HG03045 (cell line): ENCODE measurements around the gene GP5.

Experiments
- ATAC-seq: cut with Tn5 transposase; IDR thresholded peaks from one replicate; pipeline ENCODE4 v1.9.1; 2021; ENCODE audit warnings: mild to moderate bottlenecking, moderate library complexity; ENCODE audit not compliant: unreplicated experiment

Gene GP5

GRCh38 chr3:194399166-194399565 lies at the start of gene GP5:
Gene GP5, minus strand, starts transcription at chr3:194399266. Its CDS starts 984 bp downstream, at chr3:194398282.
- no peak for ATAC-seq

GRCh38 chr3:194447657-194448056 lies 48.6 kb upstream of the GP5 start:
- ATAC-seq = no peak

DNA sequence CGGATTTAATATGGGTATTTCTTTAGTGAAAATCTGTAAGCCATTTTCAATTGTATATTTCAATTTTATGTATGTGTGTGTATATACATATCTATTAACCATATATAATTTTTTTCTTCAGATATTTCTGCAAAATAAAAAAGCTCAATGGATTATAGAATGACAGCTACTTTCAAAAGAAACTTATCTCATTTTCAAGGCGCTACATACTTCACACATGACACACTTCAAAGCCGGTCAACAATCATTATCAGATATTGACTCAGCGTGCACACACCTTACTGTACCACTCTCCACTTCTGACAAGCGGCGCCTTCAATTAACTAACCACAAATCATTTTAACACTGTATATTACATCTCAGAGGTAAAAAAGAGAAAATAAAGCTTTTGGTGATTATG lies 48.1 kb upstream of the GP5 start:
- ATAC-seq = no peak

DNA sequence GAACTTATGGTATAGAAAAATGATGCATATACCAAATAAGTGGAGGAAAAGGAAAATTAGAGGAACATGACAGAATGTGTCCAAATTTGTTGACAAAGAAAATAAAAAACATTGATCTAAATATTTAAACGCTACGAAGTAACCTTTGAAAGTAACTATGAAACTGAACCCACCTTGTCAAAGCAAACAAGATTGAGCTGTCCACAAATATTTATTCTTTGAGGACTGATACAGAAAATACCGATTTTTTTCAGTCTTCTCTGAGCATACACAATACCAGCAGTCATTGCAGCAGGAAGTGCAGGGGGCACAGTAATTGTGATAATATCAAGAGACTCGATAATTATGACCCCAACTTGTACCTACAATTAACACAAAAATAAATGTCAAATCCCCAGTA lies 47.7 kb upstream of the GP5 start:
- no peak for ATAC-seq

- ATAC-seq = no peak
These were observed 47.1 kb upstream of the GP5 start for GRCh38 chr3:194446172-194446571.

DNA sequence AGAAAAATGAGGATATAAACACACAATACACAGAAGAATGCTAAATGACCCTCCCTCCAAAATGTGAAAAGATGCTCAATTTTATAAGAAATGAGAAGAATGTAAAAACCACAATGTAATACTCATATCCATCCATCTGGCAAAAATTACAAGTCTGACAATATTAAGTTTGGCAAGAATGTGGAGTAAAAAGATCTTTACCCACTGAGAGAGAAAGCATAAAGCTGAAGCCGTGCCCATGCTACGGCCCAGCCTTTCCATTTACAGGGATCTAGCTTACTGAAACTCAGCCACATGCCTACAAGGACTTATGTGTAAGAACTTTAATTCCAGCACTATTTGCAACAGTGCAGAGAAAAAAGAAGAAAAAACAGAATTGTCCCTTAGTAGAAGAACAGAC lies 44.8 kb upstream of the GP5 start:
- ATAC-seq = no peak

GRCh38 chr3:194440756-194441155 lies 41.7 kb upstream of the GP5 start:
- no peak for ATAC-seq

GRCh38 chr3:194439881-194440550 lies 41.0 kb upstream of the GP5 start:
- no peak for ATAC-seq

GRCh38 chr3:194434503-194434902 lies 35.4 kb upstream of the GP5 start:
- ATAC-seq = no peak

DNA sequence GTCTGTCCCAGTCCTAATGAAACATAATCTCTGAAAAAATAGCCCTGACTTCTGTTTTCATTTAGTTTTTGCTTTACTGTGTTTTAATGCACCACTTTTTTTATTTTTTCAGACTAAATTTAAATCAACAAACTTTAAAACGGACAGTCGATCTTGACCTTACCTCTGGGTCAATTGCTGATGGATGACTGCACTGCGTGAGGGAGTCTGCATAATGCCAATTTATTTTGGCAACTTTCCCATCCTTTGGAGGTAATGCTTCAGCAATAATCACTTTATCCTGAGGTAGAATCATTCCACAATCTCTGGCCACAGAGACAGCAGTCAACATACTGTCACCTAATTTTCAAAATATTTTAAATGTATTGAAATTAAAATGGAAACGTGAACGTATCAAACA lies 32.5 kb upstream of the GP5 start:
- ATAC-seq = no peak

- ATAC-seq = no peak
These were observed 26.3 kb upstream of the GP5 start for GRCh38 chr3:194425399-194425798.

- ATAC-seq = no peak
These were observed 25.9 kb upstream of the GP5 start for GRCh38 chr3:194424953-194425352.

DNA sequence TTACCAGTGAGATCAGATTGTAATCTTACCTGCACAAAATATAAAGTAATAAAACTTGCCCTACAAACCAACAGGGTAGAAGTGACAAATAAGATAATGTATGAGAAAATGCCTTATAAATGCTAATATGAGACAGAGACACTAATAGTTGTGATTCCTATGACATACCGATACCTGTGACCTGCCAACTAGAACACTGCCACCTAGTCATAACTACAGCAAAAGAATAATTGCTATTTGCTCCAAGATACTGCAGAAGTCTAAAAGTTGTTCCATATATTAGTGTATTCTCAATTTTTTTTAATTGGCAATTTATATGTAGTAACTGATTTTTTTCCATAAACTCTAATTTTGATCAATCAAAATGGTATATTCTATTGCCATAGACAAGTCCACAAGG lies 25.3 kb upstream of the GP5 start:
- ATAC-seq = no peak

GRCh38 chr3:194423317-194423716 lies 24.3 kb upstream of the GP5 start:
- no peak for ATAC-seq

- ATAC-seq = no peak
These were observed 23.1 kb upstream of the GP5 start for GRCh38 chr3:194422188-194422587.

GRCh38 chr3:194418671-194419070 lies 19.6 kb upstream of the GP5 start:
- no peak for ATAC-seq

DNA sequence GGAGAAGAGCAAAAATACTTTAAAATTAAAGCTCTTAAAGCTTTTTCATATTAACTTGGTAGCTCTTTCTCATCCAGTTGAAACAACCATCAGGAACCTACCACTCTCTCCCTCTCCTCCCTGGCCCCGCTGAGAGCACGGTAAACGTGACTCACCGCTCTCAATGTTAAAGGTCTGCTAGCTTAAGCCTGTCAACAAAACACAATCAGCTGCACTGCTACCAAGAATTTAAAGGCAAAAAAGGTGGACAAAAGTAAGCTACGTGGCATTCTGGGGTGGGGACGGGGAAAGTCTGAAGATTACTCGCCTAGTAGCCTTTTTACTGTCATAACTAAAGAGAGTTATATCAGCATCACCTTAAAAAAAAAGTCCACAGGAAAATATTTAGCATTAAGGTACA lies 8.4 kb upstream of the GP5 start:
- ATAC-seq = no peak

- ATAC-seq = no peak
These were observed 6.7 kb upstream of the GP5 start for GRCh38 chr3:194405766-194406165.

GRCh38 chr3:194404365-194405140 lies 5.5 kb upstream of the GP5 start:
- ATAC-seq = no peak

DNA sequence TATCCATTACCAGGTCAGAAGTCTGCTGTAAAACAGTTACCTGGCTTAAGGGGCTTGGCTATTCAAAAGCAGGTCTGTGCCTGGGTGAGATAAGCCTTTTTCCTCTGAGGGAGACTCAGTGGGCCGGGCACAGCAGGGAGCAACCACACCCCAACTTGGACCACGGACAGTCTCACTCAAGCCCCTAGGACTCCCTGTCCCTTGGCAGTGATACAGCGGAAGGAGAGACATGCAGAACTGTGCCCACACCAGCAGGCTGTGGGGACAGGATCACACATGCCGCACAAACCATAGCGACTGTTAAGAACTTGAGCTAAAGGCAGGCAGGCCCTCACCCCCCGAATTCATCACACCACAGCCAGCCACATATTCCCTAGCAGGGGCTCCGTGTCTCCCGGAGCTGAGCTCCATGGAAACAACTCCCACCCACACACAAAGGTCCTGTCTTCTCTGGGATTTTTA lies 2.8 kb upstream of the GP5 start:
- no peak for ATAC-seq

- no peak for ATAC-seq
These were observed 2.3 kb upstream of the GP5 start for GRCh38 chr3:194401346-194401745.

- ATAC-seq = no peak
These were observed 877 bp upstream of the GP5 start for GRCh38 chr3:194399874-194400411.
